GM13976 (cell line): ENCODE results near the gene ZBTB9.

Experiments used
- DNase-seq: peaks from one replicate; pipeline ENCODE4 v3.0.0; 2012; ENCODE audit warnings: low spot score
- in situ Hi-C: fragments of 300-500 bp; cut with MboI; formaldehyde crosslinking; loops from one replicate; pipeline ENCODE4 v1.12.0; 2022; ENCODE audit warnings: low sequenced_read_pairs, mixed read lengths, inconsistent platforms; ENCODE audit not compliant: unreplicated experiment
- TF ChIP-seq, protein P1 (sequence below): IDR thresholded peaks from 2 replicates; pipeline ENCODE4 v1.5.1; 2012; ENCODE audit warnings: borderline replicate concordance, mild to moderate bottlenecking; ENCODE audit not compliant: insufficient read depth; ENCODE audit errors: extremely low read depth, missing control alignments, control extremely low read depth

ZBTB9 gene

GRCh38 chr6:33414592-33415271, 39.6 kb upstream of the ZBTB9 start:
- DNase-seq: no peak
- in situ Hi-C loops: no loop called here
- TF ChIP-seq, protein P1, sequence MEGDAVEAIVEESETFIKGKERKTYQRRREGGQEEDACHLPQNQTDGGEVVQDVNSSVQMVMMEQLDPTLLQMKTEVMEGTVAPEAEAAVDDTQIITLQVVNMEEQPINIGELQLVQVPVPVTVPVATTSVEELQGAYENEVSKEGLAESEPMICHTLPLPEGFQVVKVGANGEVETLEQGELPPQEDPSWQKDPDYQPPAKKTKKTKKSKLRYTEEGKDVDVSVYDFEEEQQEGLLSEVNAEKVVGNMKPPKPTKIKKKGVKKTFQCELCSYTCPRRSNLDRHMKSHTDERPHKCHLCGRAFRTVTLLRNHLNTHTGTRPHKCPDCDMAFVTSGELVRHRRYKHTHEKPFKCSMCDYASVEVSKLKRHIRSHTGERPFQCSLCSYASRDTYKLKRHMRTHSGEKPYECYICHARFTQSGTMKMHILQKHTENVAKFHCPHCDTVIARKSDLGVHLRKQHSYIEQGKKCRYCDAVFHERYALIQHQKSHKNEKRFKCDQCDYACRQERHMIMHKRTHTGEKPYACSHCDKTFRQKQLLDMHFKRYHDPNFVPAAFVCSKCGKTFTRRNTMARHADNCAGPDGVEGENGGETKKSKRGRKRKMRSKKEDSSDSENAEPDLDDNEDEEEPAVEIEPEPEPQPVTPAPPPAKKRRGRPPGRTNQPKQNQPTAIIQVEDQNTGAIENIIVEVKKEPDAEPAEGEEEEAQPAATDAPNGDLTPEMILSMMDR: peak; percentile 24

- TF ChIP-seq, protein P1: no peak
These were observed 38.5 kb upstream of the ZBTB9 start for GRCh38 chr6:33415831-33416230.

DNA sequence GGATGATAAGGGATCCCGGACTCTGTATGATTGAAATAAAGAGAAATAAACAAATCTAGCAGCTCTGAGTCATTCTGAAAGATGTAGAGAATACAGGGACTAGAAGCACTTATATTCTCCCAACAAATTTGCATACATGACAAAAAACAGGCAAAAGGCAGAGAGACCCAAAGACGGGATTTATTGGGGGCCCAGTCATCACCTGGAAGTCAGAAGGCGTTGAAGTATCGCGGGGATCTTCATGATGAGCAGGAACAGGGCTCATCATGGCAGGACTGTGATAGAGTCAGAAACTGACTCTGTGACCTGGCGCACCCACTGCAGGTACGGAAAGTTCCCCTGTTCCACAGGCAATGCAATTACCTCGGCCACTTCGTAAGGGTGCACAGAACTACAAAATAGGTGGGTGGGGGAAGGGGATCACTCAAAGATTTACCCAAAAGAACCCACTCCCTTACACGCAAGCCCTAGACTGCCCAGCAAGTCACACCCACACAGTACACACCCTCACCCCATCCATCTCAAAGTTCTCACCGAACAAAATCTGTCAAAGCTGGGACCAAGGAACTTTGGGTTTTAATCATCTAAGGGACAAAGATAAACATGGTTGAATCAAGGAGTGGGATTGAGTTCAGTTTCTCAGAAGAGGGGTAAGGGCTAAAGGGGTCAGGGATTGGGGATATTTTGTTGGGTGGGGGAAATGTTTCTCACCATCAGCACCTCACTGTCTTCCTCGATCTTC, 37.8 kb upstream of the ZBTB9 start:
- TF ChIP-seq, protein P1: no peak
- in situ Hi-C loops: no loop called here
- DNase-seq: peak; percentile 49

More at GRCh38 chr6:33415831-33416230, 38.5 kb upstream of the ZBTB9 start:
- in situ Hi-C loops: no loop called here
- no peak for DNase-seq

DNA sequence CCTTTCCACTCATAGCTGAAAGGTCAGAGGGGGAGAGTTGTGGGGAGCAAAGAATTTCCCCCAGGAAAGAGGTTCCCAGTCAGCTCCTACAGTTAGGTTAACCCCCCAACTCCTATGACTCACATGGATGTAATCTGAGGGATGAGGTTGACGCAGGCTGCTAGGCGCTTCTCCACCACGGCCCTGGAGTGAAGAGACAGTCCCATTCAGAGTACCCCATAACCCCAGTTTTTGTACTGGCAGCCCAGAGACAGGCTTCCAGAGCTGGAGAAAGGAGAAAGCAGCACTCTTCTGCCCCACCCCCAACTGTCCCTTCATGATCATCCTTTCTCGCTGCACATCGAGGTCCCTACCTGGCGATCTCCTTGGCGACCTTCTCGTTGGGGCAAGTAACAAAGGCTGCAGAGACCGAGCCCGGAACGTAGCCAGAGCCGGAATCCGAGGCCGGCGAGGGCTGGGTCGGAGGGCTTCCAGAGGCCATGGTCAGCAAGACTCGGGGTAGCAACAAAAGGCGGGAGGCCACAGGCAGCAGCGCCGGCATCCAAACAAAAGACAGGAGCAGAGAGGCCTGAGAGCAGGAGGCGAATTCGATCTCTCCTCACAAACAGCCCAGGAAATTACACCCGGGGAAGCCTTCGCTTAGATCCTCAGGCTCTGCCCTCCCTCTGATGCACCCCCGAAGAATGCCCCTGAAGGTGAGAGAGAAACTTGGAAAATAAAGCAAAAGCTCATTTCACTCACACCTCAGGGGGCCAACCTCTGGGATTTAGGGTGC, 37.1 kb upstream of the ZBTB9 start:
- in situ Hi-C loops: no loop called here
- no peak for DNase-seq
- TF ChIP-seq, protein P1: no peak

GRCh38 chr6:33417903-33418689, 36.3 kb upstream of the ZBTB9 start, which contains the start of gene CUTA:
CUTA (minus strand) TSS chr6:33418107; CDS start chr6:33418000, 107 bp downstream.
- TF ChIP-seq, protein P1: peak; percentile 48
- peak; percentile 93 for DNase-seq
- in situ Hi-C loops: no loop called here

GRCh38 chr6:33418690-33419291, 35.6 kb upstream of the ZBTB9 start:
- DNase-seq: no peak
- TF ChIP-seq, protein P1: no peak
- in situ Hi-C loops: no loop called here
